Type B pancreatic cell (in vitro differentiated cells): Measurements from ENCODE around the gene ANKS1B. TPM values are rescaled to one million over a fixed set of nuclear protein-coding genes. Genes with fewer than 3 reads are reported as not detected.

Experiments
- DNase-seq: peaks from one replicate; pipeline ENCODE4 v3.0.0; 2021; ENCODE audit warnings: mixed read lengths; ENCODE audit not compliant: unreplicated experiment; ENCODE audit errors: extremely low spot score
- H3K27ac Mint-ChIP-seq: 2 replicates; pipeline ENCODE4 v1.8.0; 2021; ENCODE audit warnings: mild to moderate bottlenecking, mixed read lengths
- H3K27me3 Mint-ChIP-seq: 2 replicates; pipeline ENCODE4 v1.8.0; 2021; ENCODE audit warnings: mixed read lengths
- H3K36me3 Mint-ChIP-seq: 2 replicates; pipeline ENCODE4 v1.8.0; 2021; ENCODE audit warnings: mixed read lengths
- H3K4me1 Mint-ChIP-seq: one replicate; pipeline ENCODE4 v1.8.0; 2021; ENCODE audit warnings: mixed read lengths; ENCODE audit not compliant: unreplicated experiment
- H3K4me3 Mint-ChIP-seq: 2 replicates; pipeline ENCODE4 v1.8.0; 2021; ENCODE audit warnings: mild to moderate bottlenecking, mixed read lengths
- H3K9me3 Mint-ChIP-seq: 2 replicates; pipeline ENCODE4 v1.8.0; 2021; ENCODE audit warnings: mixed read lengths
- total RNA-seq: library from RNA; stranded (reverse); gene quantifications from 2 replicates; pipeline ENCODE4 v1.2.1, GENCODE V29; 2021; ENCODE audit warnings: low replicate concordance
- TF ChIP-seq, protein P1 (sequence below): fragments of 200-600 bp; sonication (generic); conservative IDR thresholded peaks from 2 replicates; pipeline ENCODE4 v1.5.0; 2021; ENCODE audit warnings: antibody characterized with exemption, mild to moderate bottlenecking

Gene ANKS1B
- total RNA-seq, 1 donor from 2014 or later: 4.7 TPM

DNA sequence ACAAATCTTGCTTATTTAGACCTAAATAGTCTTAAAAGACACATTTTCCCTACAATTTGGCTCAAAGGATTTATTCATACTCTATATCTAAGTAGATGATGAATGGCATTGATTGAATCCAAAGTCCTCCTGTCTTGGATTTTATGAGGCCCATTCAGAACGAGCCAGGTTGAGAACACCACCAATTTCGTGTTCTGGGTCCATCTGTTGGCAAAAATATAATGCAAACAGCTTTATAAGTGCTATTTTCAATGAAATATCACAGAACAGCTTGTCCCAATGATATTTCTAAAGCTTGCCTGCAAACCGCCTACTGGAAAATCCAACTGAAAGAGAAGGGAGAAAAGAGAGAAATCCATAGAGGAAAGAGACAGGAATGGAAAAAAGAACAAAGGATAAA, 542.0 kb downstream of the ANKS1B start:
- H3K4me1 Mint-ChIP-seq: no peaks in the 10 kb centered on the region
- TF ChIP-seq, protein P1, sequence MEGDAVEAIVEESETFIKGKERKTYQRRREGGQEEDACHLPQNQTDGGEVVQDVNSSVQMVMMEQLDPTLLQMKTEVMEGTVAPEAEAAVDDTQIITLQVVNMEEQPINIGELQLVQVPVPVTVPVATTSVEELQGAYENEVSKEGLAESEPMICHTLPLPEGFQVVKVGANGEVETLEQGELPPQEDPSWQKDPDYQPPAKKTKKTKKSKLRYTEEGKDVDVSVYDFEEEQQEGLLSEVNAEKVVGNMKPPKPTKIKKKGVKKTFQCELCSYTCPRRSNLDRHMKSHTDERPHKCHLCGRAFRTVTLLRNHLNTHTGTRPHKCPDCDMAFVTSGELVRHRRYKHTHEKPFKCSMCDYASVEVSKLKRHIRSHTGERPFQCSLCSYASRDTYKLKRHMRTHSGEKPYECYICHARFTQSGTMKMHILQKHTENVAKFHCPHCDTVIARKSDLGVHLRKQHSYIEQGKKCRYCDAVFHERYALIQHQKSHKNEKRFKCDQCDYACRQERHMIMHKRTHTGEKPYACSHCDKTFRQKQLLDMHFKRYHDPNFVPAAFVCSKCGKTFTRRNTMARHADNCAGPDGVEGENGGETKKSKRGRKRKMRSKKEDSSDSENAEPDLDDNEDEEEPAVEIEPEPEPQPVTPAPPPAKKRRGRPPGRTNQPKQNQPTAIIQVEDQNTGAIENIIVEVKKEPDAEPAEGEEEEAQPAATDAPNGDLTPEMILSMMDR: no peak
- no peak overlapping the region for H3K27ac Mint-ChIP-seq
- DNase-seq: no peak
- H3K9me3 Mint-ChIP-seq: peaks cover under 1% of the 10 kb centered on the region
- H3K27me3 Mint-ChIP-seq: no peaks in the 10 kb centered on the region
- no peaks in the 10 kb centered on the region for H3K36me3 Mint-ChIP-seq
- H3K4me3 Mint-ChIP-seq: no peak overlapping the region

DNA sequence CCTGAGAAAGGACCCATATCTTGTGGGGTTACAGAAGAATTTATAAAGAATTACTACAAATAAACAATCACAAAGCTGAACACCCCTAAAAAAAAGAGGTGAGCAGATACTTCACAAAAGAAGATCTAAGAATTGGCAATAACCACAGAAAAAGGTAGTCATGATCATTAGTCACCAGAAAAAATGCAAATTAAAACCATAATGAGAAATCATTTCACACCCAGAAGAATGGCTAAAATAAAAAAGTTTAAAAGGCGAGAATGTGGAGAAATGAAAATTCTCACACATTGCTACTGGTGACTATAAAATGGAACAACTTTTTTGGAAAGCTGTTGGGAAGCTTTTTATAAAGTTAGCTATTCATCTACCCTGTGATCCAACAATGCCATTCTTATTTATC, 545.3 kb downstream of the ANKS1B start:
- no peak for DNase-seq
- TF ChIP-seq, protein P1: no peak
- H3K27me3 Mint-ChIP-seq: no peaks in the 10 kb centered on the region
- H3K27ac Mint-ChIP-seq: no peak overlapping the region
- no peaks in the 10 kb centered on the region for H3K36me3 Mint-ChIP-seq
- H3K4me3 Mint-ChIP-seq: no peak overlapping the region
- H3K4me1 Mint-ChIP-seq: no peaks in the 10 kb centered on the region
- no peaks in the 10 kb centered on the region for H3K9me3 Mint-ChIP-seq

DNA sequence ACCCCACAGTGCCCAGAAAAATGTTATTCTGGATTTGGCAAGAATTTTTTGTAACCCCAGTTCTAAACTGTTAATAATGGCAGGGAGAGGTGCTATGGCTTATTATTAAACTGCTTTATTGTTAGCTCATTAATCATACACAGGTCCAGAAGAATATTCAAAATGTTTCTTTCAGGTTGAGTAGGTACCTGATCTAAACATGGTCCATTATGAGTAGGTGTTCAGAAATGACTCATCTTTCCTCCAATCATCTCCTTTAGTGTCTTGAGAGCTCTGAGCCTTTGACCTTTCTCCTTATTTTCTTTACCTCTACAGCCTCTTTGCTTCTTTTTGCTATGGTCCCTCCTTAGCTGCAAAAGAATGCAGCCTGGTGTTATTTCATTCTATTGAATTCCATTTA, 548.2 kb downstream of the ANKS1B start:
- no peak overlapping the region for H3K27ac Mint-ChIP-seq
- no peak overlapping the region for H3K4me3 Mint-ChIP-seq
- TF ChIP-seq, protein P1: no peak
- no peaks in the 10 kb centered on the region for H3K27me3 Mint-ChIP-seq
- H3K36me3 Mint-ChIP-seq: no peaks in the 10 kb centered on the region
- no peak for DNase-seq
- no peaks in the 10 kb centered on the region for H3K4me1 Mint-ChIP-seq
- no peaks in the 10 kb centered on the region for H3K9me3 Mint-ChIP-seq

DNA sequence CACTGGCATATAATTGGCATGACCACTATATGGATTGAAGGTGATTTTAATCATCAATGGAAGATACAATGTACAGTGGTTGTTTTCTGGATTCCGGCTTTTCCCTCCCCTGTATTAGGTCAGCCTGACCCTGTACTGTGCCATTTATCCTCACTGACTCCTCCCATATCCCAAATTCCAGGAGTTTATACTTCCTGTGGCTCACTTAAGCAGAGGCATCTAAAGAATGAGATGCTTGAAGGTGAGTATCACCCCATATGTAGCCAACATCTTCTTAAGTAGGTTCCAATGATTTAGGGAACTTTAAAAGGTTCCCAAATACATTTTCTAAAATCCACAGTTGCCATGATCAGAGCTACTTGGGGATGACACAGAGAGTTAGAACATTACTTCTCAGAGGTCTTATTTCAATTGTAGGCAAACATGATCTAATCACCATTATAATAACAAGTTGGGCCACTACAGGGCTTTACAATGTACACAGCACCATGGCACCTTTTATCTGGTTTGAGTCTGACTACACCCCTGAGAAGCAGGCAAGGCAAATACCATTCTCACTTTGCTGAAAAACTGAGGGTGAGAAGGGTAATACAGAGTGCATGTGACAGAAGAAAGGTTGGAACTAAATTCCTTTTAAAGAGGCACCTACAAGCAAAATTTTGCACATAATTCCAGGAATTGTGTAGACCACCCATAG, 549.5 kb downstream of the ANKS1B start:
- TF ChIP-seq, protein P1: no peak
- no peaks in the 10 kb centered on the region for H3K9me3 Mint-ChIP-seq
- no peaks in the 10 kb centered on the region for H3K36me3 Mint-ChIP-seq
- no peak for DNase-seq
- no peaks in the 10 kb centered on the region for H3K4me1 Mint-ChIP-seq
- H3K27ac Mint-ChIP-seq: no peak overlapping the region
- no peak overlapping the region for H3K4me3 Mint-ChIP-seq
- H3K27me3 Mint-ChIP-seq: no peaks in the 10 kb centered on the region

DNA sequence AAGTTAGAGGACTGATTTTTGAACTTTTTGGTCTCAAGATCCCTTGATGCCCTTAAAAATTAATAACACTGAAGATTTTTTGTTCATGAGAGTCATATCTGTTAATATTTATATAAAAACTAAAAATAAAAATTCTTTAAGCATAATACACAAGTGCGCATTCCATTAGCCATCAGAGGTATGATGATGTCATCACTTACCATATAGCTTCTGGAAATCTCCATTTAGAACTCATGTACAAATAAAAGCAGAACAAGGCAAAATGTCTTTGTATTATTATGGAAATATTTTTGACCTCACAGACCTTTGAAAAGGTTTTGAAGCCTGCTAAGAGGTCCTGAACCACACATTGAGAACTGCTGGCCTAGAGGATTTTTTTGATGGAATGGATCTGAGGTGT, 551.6 kb downstream of the ANKS1B start:
- TF ChIP-seq, protein P1: no peak
- no peaks in the 10 kb centered on the region for H3K27me3 Mint-ChIP-seq
- no peaks in the 10 kb centered on the region for H3K36me3 Mint-ChIP-seq
- no peaks in the 10 kb centered on the region for H3K4me1 Mint-ChIP-seq
- no peak overlapping the region for H3K27ac Mint-ChIP-seq
- DNase-seq: no peak
- H3K9me3 Mint-ChIP-seq: no peaks in the 10 kb centered on the region
- H3K4me3 Mint-ChIP-seq: no peak overlapping the region
